SKM-1 treated with dmso at 0.1 percent for 144 hours (cell line): ENCODE results near the gene TPH1.

Experiments used
- DNase-seq: peaks from one replicate; lab custom pipeline; 2025; ENCODE audit not compliant: unreplicated experiment; lab: John Stamatoyannopoulos, UW

The TPH1 gene

DNA sequence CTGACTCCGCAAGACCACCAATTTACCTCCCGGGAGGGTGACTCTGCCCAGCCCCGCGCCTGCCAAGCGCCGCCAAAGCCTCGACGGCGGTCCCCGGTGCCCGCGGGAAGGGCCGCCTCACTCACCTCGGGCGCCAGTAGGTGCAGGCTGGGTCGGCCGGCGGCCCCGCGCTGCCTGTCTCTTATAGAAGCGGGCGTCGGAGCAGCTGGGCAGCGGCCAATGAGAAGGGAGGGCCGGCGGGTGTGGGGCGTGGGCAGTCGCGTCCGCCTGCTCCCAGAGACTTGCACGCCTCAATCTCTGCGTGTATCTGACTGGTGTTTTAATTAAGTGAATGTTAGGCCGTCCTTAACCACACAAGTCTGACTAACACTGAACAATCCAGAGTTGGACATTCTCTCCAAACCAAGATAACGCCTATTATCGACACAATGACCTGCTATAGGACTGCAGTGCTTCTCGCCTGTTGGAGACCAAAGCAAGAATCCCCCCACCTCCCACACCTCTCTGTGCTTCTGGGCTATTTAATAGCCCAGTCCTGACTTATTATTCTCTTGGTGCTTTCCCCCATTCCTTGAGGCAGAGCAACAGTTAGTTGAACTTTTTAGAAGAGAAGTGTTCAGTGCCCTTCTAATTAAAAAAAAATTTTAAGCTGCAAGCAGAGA lies at the start of gene TPH1:
Gene TPH1 (minus strand): TSS at position 154 of the 662 bp plus-strand sequence. CDS start 5,507 bp downstream, outside the sequence.
- DNase-seq: no peak

GRCh38 chr11:18093959-18094358 lies 47.9 kb upstream of the TPH1 start:
- DNase-seq: no peak

DNA sequence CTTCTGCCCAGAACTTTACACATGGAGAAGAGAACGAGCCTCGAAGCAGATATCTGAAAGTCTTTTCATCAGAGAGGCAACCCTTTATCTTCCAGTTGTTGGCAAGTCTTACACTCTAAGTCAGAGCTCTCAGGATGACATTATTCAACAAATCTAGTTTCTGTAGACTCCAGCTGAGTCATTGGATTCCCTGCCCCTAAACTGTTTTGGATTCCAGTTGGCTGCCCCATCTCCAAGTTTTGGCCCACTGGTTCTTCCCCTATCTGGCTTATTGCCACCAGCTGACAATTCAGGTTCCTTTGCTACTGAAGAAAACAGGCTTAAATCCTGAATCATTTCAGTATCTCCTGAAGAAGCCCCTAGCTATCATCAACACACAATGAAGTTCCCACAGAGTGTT lies 45.7 kb upstream of the TPH1 start:
- DNase-seq: no peak

- DNase-seq: peak; percentile 18
Observed at GRCh38 chr11:18088966-18089365, 42.9 kb upstream of the TPH1 start.

DNA sequence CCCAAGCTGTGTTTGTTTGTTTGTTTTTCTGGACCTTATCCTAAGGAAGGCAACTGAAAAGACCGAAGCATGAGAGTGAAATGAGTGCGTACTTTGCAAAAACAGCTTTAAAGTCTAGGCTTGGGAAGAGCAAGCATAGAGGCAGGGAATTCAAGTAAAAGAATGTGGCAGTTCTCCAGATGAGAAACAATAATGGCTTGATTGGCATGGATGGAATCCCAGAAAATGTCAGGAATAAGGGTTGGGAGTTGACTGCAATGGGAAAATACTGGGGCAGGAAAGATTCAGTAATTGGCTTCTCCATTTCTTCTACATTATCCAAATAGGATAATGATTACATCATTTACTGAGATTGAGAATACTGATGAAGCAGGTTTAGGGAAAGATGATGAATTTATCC lies 42.3 kb upstream of the TPH1 start:
- no peak for DNase-seq

GRCh38 chr11:18081551-18081950 lies 35.5 kb upstream of the TPH1 start:
- DNase-seq: no peak

- no peak for DNase-seq
Observed at GRCh38 chr11:18080451-18080850, 34.4 kb upstream of the TPH1 start.

GRCh38 chr11:18078909-18079308 lies 32.8 kb upstream of the TPH1 start:
- no peak for DNase-seq

DNA sequence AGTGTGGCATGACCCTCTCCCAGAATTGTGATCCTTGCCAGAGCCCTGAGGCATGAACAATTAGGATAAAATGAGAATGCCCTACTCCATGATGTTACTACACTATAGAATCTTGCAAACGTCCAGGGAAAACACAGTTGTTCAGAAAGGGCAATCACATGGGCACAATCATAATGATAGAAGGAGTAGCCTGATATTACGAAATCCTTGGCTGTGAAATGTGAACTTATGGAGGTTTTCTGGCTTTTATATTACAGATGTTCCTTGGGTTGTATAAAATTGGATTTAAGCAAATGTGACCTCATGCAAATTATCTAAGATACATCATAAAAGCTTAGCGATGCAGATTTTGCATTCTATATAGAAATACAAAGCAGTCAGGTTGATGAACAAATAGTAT lies 29.4 kb upstream of the TPH1 start:
- DNase-seq: no peak

DNA sequence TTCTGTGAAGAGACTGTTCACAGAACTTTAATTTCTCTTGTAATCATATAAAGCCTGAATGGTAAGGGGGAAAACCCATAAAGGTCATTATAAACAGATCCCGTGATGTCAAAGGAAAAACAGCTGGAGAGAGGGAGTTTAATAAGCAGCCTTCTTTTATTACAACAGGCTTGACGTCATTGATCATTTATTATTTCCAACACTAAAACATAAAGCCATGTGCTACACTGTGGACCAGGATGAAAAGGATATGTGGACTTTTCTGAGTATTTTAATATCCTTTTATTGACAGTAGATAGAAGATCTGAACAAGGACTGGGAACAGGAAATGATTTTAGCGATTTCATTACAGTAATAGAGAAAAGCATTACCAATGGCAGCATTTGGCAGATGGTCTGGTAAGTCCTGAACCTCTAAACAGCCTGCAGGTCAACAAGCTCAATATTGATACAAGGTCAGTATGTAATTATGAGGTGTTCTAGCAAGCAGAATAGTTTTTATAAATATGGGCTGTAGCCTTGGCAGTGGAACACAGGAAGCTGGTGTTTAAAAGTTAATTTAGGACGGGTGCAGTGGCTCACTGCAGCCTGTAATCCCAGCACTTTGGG lies 25.1 kb upstream of the TPH1 start:
- no peak for DNase-seq

DNA sequence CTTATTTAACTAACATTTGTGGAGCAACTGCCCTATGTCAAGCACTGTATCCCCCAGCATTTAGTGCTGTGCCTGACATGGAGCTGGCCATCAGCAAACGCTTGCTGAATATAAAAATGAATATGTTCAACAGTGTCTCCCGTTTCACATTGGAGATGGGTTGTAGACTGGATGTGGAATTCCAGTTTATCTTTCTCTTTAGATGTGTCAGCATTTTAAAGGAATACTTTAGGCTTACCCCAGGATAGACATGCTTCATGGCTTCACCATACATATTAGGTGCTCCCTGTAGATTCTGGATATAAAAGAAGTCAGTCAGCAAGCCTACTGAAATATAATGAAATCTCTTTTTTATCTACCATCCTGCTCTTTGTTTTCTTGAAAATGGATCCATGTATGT lies 21.3 kb upstream of the TPH1 start:
- no peak for DNase-seq

GRCh38 chr11:18066626-18067025 lies 20.6 kb upstream of the TPH1 start:
- DNase-seq: no peak

- no peak for DNase-seq
Observed at GRCh38 chr11:18065572-18065971, 19.5 kb upstream of the TPH1 start.

DNA sequence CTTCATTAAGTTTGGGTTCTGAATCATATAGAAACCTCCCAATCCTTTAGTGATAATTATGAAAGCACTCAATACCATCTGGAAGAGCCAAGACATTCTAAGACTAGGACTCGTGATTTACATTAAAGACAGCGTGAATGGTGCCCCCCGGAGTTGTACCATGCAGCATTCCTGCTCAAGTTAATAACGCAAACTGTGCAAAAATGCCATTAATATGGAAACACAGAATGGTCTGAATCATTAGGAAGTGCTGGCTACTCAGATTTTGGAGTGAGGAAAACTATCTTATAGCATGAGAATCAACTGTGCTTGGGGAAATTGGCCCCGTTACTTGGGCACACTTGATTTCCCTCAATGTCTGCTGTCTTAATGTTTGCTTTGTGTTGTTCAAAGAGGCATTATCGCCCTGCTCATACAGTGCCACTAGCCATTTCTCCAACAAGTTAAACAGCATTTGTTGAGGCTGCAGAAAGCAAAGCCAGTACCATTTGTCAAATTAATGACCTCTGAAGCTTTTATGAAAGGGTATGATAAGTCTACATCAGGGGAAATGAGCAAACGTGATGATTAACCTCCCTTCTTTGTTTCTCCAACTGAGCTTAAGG lies 18.5 kb upstream of the TPH1 start:
- no peak for DNase-seq

- no peak for DNase-seq
Observed at GRCh38 chr11:18063862-18064434, 17.9 kb upstream of the TPH1 start.

DNA sequence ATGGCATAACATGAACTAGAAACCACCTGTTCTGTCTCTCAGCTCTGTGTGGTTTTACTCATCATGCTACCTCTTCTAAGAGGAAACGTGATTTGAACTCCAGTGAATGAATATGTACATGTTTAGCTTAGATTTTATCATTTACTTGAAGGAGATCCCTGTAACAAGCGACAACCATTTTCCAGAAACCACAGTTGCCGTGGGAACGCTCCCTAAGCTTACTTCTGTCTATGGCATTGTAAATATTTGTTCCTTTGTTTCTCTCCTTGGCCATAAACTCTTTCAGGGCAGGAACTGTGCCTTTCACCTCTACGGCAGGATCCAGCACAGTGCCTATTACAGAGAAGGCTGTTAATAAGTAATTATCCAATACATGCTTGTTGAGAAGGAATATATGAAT lies 17.1 kb upstream of the TPH1 start:
- DNase-seq: no peak

GRCh38 chr11:18061351-18061750 lies 15.3 kb upstream of the TPH1 start:
- no peak for DNase-seq

GRCh38 chr11:18056561-18057181 lies 10.6 kb upstream of the TPH1 start:
- DNase-seq: no peak

GRCh38 chr11:18054511-18055103 lies 8.5 kb upstream of the TPH1 start:
- no peak for DNase-seq

DNA sequence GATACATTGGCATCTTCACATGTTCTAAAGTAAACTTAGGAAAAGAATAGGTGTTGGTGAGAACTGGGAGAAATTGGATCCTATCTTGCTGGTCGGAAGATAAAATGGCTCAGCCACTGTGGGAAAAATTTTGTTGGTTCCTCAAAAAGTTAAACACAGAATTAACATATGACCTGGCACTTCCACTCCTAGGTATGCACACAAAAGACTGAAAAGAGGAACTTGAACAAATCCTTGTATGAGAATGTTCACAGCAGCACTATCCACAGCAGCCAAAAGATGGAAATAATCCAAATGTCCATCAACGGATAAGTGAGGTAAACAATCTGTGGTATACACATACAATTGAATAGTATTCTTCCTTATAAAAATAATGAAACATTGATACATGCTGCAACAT lies 4.8 kb upstream of the TPH1 start:
- DNase-seq: peak; percentile 47

GRCh38 chr11:18036456-18036855 lies 9.6 kb downstream of the TPH1 start:
- DNase-seq: no peak
